Tongue (tissue), 2 donors: ENCODE results near the gene KDM2B. TPM values are rescaled to one million over a fixed set of nuclear protein-coding genes. Genes with fewer than 3 reads are reported as not detected.

Experiments
- DNase-seq: peaks from one replicate; pipeline ENCODE4 v3.0.0-alpha.2; 2015
- total RNA-seq: library from RNA; depleted of rRNA; stranded (reverse); fragments of >200 nt; gene quantifications from one replicate; pipeline ENCODE4 v1.2.3, GENCODE V29; 2014

Gene KDM2B
- total RNA-seq, 1 donor from 2014 or later = 20.7 TPM

DNA sequence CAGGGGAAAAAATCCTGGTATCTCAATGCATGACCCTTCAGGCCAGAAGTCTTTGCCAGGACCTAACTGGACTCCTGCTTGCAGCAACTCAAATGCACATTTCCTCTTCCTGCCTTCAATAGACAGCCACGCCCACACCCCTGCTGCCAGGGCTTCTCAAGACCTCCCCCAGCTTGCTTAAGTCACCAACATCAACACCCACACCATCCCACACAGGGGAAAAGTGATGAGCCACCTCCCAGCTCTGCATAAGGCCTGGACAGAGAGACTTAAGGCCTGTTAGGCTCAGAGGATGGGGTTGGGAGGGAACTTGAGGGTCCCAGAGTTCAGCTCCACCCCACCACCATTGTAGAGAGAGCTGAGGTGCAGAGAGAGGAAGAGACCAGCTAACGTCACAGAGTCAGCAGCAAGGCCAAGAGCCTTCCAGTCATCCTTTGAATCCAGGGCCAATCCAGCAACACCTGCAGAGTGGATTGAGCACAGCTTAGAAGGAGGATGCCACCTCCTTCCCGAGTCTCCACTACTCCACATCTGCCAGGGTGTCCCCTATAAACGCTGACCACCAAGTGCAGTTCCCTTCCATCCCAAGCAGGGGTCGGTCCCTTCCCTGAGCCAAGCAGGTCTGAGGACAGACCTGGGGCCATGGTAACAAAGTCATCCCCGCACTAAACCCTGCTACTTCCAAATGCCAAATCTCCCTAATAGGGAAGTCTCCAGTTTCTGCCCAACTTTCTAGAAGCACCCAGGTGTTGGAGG, 50.0 kb downstream of the KDM2B start:
- no peak for DNase-seq

GRCh38 chr12:121529184-121529583, 51.6 kb downstream of the KDM2B start:
- DNase-seq = no peak

DNA sequence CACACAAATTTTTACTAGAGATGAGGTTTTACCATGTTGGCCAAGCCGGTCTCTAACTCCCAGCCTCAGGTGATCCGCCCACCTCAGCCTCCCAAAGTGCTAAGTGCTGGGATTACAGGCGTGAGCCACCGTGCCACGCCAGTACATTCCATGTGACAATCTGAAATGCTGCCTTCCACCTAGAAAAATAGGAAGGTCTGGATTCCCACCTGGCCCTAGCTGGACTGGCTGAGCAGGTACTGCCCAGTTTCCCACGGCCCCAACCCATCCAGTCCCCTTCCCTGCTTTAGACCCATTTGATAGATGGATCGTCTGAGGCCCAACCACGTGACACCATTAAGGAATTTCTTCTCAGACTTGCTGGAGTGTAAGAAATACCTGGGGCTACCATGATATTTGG, 55.4 kb downstream of the KDM2B start:
- DNase-seq = no peak

DNA sequence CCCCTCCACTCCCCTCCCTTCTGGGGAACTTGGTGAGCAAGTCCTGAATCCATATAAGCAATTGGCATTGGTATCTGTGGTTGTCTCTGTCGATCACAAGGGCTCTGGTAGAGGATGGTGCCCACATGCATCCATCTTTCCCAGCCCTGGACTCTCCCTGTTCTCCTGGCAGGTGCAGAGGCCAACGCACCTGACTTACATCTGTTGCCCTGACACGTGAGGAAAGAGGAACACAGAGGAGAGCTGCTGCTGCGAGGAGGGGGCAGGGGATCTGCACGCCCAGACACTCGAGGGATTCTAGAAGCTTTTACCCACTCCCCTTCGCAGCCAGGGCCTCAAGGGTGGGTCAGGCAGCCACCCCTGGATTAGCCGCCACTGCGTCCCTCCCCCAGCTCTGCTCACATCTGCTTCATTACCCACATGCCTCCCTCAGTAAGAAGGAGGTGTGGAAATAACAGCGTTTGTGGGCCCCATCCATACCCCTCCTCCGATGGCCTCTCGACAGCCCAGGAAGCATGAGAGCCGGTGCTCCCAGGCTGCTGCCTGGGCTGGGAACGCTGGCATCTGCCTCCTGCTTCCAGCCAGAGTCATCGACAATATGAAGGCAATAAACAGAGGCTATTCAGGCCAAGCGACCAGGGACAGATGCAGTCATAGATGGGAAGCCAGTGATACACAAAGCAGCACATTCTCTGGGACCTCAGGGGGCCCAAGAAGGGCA, 56.5 kb downstream of the KDM2B start:
- no peak for DNase-seq

- no peak for DNase-seq
These were observed 57.1 kb downstream of the KDM2B start for GRCh38 chr12:121523741-121524140.

- DNase-seq = peak; percentile 38
These were observed 57.9 kb downstream of the KDM2B start for GRCh38 chr12:121522971-121523370.

- DNase-seq = no peak
These were observed 60.2 kb downstream of the KDM2B start for GRCh38 chr12:121520586-121521086.

- no peak for DNase-seq
These were observed 60.7 kb downstream of the KDM2B start for GRCh38 chr12:121520119-121520518.

DNA sequence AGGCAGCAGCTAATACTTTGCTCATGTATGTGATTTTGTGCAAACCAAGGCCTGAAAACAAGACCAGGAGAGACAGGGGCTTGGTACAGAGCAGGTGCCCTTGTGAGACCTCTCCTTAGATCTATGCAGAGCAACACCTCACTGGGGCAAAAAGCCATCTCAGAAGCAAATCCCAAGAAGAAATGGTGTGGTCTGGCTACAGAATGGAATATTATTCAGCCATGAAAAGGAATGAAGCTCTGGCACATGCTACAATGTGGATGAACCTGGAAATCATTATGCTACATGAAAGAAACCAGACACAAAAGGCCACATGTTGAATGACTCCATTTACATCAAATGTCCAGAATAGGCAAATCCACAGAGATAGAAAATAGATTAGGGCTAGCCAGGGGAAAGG, 61.6 kb downstream of the KDM2B start:
- no peak for DNase-seq

GRCh38 chr12:121518656-121519055, 62.2 kb downstream of the KDM2B start:
- DNase-seq = no peak

GRCh38 chr12:121516437-121517011, 64.3 kb downstream of the KDM2B start:
- no peak for DNase-seq

- no peak for DNase-seq
These were observed 65.2 kb downstream of the KDM2B start for GRCh38 chr12:121515615-121516014.

DNA sequence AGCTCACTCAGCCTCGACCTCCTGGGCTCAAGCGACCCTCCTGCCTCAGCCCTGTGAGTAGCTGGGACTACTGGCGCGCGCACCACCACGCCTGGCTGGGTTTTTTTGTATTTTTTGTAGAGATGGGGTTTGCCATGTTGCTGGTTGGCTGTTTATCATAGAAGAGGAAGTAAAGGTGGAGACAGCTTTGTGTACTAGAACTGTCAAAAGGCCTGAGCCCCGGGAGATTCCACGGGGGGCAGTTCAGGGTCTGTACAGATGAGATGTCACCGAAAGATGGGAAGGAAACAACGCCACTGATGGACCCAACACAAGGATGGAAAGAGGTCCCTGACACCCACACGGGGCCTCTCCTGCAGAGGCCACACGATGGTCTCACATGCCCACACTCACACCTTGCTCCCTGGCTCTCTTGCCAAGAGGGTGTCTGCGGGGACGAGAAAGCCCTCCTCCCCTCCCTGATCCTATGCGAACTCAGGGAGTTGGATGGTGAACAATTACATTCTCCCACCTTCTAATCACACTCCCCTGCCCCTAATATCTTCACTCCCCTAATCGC, 66.6 kb downstream of the KDM2B start:
- DNase-seq = no peak

DNA sequence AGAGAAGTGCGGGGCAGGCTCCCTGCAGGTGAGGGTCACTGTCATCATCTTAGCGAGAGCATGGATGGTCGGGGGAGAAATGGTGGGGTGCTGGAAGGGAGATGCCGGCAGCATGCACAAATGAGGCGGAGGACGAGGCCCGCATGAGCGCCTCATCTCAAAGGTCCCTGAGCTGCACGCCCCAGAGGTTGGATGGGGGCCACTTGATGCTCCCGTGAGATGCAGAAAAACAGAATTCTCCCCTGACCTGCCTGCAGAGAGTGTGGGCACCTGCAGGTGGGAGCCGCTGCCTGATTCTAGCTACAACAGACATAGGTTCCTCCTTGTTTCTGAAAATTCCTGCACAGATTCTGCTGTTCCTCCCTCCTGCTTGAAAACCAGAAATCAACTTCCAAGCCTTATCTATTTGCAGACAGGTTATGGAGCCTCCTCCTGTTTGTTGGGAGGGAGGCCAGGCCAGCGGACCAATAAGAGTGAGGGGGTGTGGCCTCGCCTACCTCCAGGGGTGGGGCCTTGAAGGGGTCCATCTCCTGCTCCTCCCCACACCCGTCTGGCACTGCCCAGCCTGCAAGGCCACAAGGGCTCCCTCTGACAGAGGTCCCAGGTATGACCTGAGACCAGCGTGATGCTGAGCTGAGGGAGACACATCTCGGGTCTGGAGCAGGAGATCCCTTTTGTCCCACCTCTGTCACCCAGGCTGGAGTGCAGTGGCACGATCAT, 67.2 kb downstream of the KDM2B start:
- DNase-seq = no peak

DNA sequence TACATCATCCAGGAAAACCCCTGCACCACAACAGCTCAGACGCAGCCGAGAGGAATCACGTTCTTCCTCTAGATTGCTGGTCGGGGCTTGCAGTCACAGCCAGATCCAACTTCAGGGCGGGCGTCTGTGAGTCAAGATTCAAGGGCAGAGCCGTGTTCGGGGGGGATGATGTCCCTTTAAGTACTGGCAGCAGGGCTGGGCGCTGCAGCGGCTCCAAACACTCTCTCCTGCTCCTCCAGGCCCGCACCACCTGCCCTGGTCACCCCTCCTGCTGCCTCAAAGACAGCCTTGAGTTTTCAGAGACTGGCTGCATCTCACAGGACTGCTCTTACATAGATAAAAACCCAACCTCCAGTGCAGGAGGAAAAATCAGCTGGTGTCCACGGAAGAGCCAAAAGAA, 68.3 kb downstream of the KDM2B start:
- no peak for DNase-seq

GRCh38 chr12:121511916-121512315, 68.9 kb downstream of the KDM2B start:
- DNase-seq = no peak

DNA sequence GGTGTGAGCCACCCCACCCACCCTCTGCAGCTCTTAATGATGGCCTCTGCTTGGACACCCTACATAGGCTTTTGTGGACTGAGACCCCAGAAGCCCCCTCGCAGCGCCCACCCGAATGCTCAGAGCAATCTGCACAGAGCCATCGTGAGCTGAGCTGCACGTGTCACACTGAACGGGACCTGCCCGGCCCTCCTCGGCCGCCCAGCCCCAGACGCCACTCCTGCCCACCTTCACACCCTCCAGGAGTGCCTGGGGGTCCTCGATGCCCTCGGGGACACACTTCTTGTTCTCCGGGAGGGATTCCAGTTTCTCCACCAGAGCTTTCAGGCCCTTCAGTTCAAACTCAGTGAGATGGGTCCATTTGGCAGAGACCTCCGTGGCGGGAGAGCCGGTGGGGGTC, 71.5 kb downstream of the KDM2B start:
- DNase-seq = no peak

GRCh38 chr12:121508533-121508932, 72.3 kb downstream of the KDM2B start:
- no peak for DNase-seq

- no peak for DNase-seq
These were observed 72.8 kb downstream of the KDM2B start for GRCh38 chr12:121507984-121508383.

- DNase-seq = no peak
These were observed 73.6 kb downstream of the KDM2B start for GRCh38 chr12:121507245-121507644.

- DNase-seq = no peak
These were observed 75.3 kb downstream of the KDM2B start for GRCh38 chr12:121505513-121505912.

DNA sequence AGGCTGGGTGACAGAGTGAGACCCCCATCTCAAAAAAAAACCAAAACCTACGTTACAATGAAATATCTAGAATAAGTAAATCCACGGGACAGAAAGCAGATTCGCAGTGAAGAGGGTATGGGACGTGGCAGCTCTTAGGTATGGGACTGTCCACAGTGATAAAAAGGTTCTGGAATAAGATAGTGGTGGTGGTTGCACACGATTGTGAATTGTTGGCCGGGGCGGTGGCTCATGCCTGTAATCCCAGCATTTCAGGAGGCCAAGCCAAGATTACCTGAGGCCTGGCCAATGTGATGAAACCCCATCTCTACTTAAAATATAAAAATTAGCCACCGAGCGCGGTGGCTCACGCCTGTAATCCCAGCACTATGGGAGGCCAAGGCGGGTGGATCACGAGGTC, 76.3 kb downstream of the KDM2B start:
- no peak for DNase-seq
